ENCODE results near the gene DPM1.
A peak's percentile ranks its signal among the peaks of the same experiment; 100 is the strongest.

DPM1 gene

DNA sequence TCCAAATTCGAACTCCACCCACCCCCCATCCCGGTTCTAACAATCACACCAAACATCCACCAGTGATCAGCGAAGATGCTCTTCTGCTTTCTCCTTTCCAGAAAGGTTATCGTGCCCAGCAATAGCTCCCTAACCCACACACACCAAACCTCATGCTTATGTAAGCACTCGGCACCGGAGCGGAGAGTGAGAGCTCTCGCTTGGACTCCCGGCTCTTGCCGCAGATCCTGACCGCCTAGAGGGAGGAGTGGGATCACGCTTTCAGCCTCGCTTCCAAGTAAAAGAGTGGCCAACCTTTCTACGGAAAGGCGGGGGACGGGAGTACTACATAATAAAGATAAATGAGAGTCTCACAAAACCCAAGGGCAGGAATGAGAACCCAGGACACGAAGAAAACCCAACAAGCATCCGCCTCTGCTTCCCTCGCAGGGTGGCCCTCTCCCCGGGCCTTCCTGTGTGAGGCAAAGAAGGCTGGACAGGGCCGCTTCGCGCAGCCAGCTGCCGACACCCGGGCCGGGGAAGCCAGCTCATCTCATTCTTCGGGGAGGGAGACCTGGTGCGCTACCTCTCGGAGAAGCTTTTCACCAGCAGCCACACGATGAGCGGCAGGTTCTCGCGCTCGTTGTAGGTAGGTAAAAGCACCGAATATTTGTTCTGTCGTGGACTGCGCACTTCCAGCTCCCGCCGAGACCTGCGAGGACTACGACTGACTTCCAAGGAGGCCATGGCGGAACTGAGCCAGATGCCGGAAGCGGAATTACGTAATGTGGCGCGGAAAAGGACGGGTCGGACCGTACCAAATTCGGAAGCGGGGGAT, at the start of gene DPM1:
Gene DPM1 (minus strand): TSS at position 735 of the 817 bp plus-strand sequence. CDS start 9 bp downstream, at position 726.
- DNase-seq (ENCODE audit: low spot score), result peak; percentile 90

DNA sequence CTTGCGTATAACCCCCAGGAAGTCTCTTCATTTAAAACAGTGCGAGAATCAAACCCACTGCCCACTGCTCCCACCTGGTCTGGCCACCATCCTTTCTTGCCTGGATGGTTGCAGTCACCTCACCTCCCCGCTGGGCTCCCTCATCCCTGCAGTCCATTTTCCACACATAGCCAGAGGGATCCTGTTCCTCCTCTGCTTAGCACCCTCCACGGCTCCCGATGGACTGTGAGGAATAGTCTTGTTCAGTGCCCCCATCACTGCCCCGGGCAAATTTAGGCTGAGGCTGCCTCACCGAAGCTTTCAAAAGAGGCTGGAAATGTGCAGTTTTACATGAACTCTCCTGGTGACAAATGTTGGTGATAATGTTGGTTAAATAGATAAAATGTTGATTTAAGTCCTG, 46.9 kb upstream of the DPM1 start:
- DNase-seq (ENCODE audit: low spot score), result no peak

DNA sequence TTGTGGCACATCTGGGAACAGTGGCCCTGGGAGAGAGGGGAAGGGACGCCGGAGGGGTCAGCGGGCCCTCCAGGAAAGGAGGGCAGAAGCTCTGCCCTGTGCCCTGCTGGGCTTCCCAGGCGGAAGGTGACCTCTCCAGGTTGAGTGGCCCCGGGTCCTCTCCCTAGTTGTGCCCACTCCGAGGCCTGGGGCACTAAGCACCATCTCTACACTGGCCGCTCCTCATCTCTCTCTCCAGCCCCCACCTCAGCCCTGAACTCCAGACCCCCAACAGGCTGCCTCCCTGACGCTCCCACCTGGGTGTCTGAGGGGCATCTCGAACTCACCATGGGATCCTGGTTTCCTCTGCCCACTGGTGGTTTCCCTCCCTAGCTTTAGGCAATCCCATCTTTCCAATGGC, 46.4 kb upstream of the DPM1 start:
- DNase-seq (ENCODE audit: low spot score), result no peak

DNA sequence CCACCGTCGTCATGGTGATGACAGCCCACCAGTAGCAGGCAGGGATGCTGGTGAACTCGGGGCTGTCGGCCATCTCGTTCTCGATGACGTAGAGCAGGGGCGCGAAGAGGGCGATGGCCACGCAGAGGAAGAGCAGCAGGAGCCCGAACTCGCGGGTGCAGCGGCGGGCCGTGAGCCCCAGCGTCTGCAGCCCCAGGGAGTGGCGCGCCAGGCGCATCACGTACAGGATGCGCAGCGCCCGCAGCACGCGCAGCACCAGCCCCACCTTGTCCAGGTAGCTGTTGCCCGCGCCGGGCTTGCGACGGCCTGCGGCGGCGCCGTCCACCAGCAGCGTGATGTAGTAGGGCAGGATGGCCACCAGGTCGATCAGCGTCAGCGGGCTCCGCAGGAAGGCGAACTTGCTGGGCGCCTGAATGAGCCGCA, 46.0 kb upstream of the DPM1 start:
- DNase-seq (ENCODE audit: low spot score), result no peak

DNA sequence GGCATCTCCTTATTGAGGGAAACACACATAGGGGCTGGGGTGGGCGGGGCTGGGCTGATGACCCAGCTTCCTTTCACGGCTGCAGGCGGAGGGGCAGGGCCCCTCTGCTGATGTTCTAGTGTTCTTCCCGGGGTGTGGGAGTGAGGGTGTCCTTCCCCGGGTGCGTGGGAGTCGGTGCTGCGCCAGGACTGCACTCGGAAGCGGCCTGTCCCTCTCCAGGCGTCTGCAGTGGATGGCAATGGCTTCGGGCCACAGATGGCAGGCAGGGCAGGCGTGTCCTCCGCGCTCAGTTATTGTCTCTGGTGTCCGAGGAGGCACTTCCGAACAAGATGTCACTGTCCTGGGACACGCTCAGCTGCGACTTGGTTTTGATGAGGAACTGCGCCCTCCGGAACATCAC, 45.4 kb upstream of the DPM1 start:
- DNase-seq (ENCODE audit: low spot score), result no peak

DNA sequence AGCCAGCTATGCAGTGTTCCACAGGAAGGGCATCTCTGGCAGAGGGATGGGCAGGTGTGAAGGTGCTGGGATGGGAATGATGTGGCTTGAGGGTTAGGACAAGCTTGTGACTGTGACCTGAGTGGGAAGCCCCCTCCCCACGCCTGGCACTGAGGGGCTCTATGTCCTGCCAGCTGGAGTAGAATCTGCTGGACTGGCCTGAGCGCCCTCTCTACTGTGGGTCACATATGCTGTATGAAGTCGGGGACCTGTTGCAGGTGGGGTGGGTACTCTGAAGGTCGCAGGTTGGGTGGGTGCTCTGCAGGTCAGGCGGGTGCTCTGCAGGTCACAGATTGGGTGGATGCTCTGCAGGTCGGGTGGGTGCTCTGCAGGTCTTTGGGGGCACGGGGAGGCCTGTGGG, 44.3 kb upstream of the DPM1 start:
- no peak for DNase-seq (ENCODE audit: low spot score)

DNA sequence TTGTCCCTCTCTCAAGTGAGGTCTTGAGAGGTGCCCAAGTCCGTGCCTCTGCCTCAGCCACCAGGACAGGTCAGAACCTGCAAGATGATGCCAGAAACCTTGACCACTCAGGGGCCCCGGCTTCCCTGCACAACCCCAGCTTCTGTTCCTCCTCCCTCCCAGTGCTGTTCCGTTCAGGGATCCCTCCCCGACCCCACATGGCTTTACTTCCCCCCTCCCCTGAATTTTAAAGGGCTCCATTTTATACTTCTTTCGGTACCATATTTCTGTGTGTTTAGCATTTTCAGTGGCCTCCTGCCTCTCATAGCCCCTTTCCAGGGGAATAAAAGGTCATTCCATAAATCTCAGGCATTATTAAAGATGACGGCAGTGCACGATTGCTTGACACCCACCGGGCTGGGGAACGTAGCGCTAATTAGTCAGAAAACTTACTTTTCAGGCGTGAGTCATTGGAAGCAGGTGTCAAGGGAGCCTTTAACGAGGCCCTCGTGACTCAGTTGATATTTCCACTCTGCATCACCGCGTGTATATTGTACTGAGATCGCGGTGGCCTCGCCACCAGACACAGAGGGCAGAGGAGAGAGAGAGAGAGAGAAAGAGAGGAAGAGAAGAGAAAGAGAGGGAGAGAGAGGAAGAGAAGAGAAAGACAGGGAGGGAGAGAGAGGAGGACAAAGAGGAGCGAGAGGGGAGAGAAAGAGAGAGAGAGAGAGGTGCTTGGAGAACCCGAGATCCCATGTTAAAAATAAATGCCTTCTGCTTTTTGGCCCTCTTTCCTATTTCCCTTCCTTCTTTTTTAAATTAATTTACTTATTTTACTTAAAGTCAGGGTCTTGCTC, 43.3 kb upstream of the DPM1 start:
- DNase-seq (ENCODE audit: low spot score), result no peak

DNA sequence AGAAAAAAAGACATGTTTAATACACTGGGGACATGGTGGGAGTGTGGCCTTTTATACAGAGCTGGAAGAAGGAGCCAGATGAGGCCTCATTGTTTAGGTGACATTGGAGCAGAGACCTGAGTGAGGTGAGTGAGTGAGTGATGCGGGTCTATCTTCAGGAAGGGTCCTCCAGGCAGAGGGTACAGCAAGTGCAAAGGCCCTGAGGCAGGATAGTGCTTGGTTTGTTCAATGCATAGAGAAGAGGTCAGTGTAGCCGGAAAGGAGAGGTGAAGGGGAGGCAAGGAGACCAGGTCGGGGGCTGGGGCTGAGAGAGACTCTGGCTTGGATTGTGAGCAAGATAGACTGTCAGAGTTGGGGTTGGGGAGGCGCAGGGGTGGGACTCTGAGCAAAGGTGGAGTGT, 41.0 kb upstream of the DPM1 start:
- no peak for DNase-seq (ENCODE audit: low spot score)

DNA sequence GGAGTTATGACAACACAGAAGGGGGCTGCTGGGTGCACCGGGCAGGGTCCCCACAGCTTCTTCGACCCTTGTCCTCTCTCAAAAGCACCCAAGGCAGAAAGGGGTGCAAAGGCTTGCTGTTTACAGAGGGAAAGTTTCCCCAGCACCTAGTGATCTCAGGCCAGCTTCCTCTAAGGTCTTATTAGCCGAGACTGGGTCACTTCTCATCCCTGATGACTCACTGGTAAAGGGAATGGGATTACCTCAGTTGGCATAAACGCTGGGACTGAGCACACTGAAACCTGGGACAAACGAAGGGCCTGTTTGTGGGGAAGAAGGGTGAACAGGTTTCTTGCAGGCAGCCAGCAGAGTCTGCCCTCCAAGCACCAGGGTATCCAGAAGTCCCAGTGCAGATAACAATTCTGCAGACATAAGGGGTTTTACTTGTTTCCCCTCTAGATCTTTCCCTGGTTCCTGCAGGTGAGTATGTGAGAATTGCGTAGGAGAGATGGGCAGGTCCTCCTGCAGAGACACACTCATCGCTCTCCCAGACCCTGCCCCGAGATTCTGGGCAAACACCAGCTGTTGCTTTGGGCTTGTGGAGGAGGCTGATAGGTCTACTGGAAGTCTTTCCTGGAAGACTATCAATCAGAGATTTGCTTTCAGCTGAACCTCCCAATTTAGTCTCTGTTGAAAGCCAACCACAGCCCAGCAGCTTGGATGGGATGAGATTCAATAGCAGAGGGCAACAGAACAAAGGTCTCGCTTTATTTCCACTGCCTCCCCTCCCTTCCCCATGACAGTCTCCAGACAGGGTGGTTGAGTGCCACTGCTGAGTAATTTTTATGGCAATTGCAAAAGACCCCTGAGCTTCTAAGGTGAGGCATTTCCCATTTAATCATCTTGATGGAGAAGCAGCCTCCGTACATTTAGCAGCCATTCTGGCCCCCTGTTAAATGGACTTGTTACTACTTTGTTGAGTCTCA, 38.9 kb upstream of the DPM1 start:
- DNase-seq (ENCODE audit: low spot score), result peak; percentile 53

DNA sequence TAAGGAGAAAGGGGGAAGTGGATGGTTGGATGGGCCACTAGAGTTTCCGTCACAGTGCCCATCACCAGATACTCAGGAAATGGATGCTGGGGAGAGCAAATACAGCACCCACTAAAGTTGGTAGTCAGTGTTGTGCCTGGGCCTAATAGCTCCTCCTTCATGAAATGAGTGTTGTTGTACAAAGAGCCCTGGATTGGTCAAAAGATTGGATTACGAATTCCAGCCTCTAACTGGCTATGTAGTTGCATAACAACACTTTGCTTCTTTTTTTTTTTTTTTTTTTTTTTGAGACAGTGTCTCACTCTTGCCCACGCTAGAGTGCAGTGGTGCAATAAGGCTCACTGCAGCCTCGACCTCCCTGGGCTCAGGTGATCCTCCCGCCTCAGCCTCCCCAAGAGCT, 37.2 kb upstream of the DPM1 start:
- DNase-seq (ENCODE audit: low spot score), result peak; percentile 35

DNA sequence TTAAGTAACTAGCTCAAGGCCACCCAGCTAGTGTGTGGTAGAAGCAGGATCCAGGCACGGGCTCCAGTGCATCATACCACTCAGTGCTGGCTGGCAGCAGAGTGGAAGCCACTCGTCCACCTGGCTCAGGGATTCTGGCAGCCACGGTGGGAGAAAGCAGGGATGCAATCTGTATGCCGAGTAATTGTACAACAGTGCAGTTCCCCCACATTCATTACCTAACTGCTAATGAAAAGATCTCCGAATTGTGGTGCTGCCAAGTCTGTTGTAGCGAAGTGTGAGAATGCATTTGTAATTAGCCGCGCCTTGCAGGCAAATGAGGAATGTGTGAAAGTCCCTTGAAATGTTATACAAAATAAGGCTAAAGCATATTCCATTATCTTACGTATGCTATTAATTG, 35.5 kb upstream of the DPM1 start:
- no peak for DNase-seq (ENCODE audit: low spot score)

DNA sequence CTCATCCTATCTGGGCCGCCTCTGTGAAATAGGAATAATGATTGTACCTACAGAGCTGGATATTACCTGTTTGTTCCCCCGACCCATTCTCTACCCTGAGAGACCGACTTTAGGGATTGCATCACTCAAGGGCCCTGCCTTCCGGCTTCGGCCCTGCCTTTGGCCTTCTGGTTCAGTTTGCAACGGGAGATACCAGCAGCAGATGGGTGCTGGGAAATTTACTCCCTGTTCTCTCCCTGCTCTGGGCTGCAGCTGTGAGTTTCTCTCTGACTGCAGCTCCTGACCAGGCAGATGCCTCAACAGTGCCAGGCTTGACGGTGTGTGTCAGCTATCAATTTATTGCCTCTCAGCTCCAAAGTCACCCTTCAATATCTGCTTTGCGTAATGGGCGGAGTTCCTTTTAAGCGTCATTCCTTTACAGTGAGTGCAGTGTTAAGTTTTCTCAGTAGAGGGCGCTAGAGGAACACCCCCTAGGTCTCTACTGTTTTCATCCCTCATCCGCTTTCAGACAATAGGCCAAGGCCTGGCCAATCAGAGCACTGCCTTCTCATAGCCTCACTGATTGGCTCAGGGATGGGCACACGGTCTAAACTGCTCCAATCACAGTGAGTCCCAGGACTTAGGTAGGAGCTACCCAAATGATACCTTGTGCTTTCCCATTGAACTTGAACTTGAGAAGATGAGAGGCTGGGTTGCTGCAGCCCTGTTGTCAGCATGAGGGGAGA, 34.6 kb upstream of the DPM1 start:
- DNase-seq (ENCODE audit: low spot score), result peak; percentile 78

DNA sequence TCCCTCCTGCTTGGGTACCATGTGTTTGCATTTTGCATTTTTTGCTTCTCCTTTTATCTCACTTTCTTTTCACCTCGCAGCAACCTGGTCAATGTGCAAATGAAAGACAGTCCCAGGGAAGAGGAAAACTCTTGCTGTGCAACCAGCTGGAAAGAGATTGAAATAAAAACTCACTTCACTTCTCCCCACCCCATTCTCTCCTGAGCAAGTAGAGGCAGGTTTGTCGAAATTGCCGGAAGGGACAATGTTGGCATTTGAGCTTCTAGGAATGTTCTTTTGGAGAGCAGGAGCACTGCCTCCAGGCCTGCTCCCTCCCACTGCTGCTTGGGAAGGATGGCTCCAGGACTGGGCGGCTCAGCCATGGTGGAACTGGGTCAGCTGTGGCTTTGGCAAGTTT, 34.0 kb upstream of the DPM1 start:
- no peak for DNase-seq (ENCODE audit: low spot score)

DNA sequence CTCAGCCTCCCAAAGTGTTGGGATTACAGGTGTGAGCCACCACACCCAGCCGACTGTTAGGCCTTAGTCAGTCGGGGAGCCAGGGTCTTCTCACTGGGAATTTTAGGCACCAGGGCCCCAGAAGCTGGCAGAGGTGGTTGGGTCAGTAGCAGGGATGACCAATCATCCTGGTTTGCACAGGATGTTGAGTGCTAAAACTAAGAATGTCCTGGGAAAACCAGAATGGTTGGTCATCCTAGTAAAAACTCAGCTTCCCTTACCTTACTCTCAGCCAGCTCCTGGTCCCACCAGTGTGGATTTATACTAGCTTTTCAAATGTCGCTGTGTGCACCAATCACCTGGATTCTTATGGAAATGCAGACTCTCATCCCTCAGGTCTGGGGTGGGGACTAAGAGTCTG, 32.7 kb upstream of the DPM1 start:
- DNase-seq (ENCODE audit: low spot score), result no peak

DNA sequence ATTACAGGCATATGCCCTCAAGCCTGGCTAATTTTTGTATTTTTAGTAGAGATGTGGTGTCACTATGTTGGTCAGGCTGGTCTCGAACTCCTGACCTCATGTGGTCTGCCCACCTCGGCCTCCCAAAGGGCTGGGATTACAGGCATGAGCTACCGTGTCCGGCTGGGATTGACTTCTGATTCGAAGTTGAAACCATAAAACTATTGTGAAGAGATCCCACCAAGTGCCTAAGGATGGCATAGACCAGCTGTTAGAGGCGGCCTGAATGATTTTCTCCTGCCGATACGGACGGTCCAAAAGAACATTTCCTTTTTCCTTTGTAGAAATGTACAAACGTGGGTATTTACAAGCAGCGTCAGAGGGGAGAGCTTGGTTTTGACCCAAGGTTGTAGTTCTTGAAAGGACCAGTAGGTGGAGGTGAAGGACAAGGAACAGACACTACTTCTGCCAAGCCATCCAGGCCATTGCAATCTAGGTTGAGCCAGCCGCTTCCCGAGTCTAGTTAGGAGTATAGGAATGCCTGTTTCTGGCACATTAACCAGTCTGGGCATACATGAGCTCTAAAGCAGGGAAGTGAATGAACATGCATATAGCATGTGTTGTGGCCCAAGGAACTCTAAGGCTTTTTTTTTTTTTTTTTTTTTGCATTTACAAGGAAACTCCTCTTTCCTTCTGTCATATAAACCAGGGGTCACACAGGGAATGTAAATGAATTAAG, 29.3 kb upstream of the DPM1 start:
- DNase-seq (ENCODE audit: low spot score), result peak; percentile 83

DNA sequence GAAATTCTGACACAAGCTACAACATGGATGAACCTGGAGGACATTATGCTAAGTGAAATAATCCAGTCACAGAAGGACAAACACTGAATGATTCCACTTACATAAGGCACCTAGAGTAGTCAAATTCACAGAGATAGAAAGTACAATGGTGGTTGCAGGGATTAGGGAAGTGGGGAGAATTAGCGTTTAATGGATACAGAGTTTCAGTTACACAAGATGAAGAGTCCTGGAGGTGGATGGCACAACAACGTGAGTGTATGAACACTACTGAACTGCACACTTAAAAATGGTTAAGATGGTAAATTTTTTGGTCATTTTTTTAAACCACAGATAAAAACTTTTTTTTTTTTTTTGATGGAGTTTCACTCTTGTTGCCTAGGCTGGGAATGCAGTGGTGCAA, 25.0 kb upstream of the DPM1 start:
- no peak for DNase-seq (ENCODE audit: low spot score)

DNA sequence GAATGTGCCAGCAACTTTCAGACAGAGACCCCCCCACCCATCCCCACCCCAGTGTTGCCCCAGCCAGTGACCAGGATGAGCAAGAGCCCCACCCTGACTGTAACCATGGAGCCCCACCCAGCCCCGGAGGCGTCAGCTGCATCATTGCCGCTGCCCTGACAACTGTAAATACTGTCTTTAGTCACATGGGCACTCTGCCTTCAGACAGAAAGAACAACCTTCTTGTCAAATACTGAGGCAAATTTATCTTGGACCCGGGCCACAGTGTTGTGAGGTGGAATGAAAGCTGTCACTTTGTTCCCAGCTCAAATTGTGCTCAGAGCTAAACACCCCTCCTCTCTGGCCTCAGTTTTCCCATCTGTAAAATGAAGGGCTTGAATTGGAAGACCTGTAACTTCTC, 24.0 kb upstream of the DPM1 start:
- DNase-seq (ENCODE audit: low spot score), result peak; percentile 82

DNA sequence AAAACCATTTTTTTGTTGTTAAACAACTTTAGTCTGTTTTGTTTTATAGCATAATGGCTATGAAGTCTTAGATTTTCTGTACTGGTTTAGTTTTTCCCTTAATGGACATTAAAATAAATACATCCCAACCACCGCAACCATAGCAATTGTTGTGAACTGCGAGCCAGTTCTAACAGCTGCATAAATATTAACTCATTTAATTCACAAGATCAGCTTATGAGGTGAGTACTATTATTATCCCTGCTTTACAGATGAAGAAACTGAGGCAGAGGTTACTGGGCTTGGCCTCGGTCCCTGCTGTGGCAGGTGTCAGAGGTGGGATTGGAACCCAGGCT, 23.3 kb upstream of the DPM1 start:
- DNase-seq (ENCODE audit: low spot score), result no peak

DNA sequence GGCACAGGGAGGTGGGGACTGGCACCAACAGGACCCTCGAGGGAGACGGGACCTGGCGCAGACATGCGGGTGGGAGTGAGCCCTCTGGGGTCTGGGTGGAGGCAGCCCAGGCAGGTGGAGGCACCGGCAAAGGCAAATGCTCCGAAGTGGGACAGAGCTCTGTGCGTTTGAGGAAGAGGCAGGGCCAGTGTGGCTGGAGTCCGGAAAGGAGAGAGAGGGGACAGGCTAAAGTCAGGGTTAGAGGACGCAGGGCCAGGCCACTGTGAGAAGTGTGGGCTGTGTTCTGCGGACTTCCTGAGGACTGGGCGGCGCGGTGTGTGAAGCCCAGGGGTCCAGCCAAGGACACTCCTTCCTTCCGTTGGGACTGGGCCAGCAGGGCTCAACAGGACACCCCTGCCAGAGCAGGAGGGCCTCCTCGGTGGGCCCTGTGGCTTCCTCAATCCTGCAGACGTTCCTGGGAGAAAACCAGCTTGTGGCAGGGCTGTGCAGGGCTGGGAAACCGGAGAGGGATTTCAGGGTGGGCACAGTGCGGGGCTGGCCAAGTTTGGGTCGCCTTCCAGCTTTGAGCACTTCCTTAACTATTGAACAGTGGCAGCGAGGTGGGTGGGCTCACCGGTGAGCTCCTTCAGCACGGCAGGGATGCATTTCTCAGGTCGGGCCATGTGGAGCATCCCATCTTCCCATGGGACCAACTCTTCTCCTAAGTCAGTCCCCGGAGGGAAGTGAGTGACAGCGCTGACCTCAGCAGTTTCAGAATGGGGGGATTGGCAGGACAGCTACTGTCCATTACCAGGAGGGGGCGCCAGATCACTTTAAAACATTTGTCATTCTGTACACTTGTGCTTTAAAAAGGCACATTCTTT, 22.8 kb upstream of the DPM1 start:
- DNase-seq (ENCODE audit: low spot score), result peak; percentile 51

Data from AG08395 (cell line).